GM12878 (cell line): ENCODE data around the gene GMDS. TPM values are rescaled to one million over a fixed set of nuclear protein-coding genes. Genes with fewer than 3 reads are reported as not detected.

Source experiments
- ATAC-seq: fragments of 200-7000 bp; cut with Tn5 transposase; 3 replicates; pipeline ENCODE4 v1.9.1; 2020; ENCODE audit warnings: mild to moderate bottlenecking, moderate library complexity
- BruUV-seq: library from RNA; stranded (reverse); fragments of 400-500 nt; replicated peaks from 2 replicates; lab custom pipeline; 2021; lab: Mats Ljungman, UMichigan
- CTCF ChIA-PET: fragments of 300-600 bp; sonication (Branson Sonifier 250); formaldehyde crosslinking; extraction: SDS; loops from one replicate; lab custom pipeline; 2021; ENCODE audit warnings: inconsistent platforms; lab: Yijun Ruan, JAX
- POLR2A ChIA-PET: fragments of 350-600 bp; formaldehyde crosslinking; extraction: SDS; loops from one replicate; lab custom pipeline; 2021; ENCODE audit warnings: inconsistent platforms; lab: Charles Lee
- RAD21 ChIA-PET: fragments of 300-600 bp; sonication (Branson Sonifier 250); formaldehyde crosslinking; loops from one replicate; lab custom pipeline; 2023; ENCODE audit warnings: antibody characterized with exemption; ENCODE audit not compliant: unreplicated experiment; lab: Charles Lee
- SMC1A ChIA-PET: fragments of 300-600 bp; sonication (Branson Sonifier 250); formaldehyde crosslinking; loops from one replicate; lab custom pipeline; 2023; ENCODE audit not compliant: unreplicated experiment, uncharacterized antibody; lab: Charles Lee
- DNase-seq: peaks from one replicate; pipeline ENCODE4 v3.0.0-alpha.2; 2011; ENCODE audit warnings: low read depth, low spot score
- FAIRE-seq: peaks from 3 replicates; lab custom pipeline; 2011; peaks lifted over from hg19 to GRCh38; lab: Jason Lieb, UNC
- H2AFZ ChIP-seq: 2 replicates; pipeline ENCODE4 v1.6.0; 2011; ENCODE audit warnings: low read depth, low read length, control low read depth; ENCODE audit not compliant: control insufficient read depth
- H3K27ac ChIP-seq: 2 replicates; pipeline ENCODE4 v1.5.1; 2011; ENCODE audit warnings: control low read depth; ENCODE audit not compliant: control insufficient read depth, insufficient read depth
- H3K27me3 ChIP-seq, 2 experiments: replicated peaks in 1 of 2; 2 replicates each; pipeline versions ENCODE4 v1.6.0 to v1.6.1; 2011; ENCODE audit warnings: low read length in 1 of 2; ENCODE audit not compliant: control insufficient read depth in 2 of 2, insufficient read depth in 2 of 2
- H3K36me3 ChIP-seq, 2 experiments: 2 replicates each; pipeline ENCODE4 v1.5.1; 2011; ENCODE audit warnings: low read length in 1 of 2; ENCODE audit not compliant: control insufficient read depth in 2 of 2, insufficient read depth in 2 of 2
- H3K4me1 ChIP-seq: 2 replicates; pipeline ENCODE4 v1.6.1; 2011; ENCODE audit warnings: mild to moderate bottlenecking, low read length, moderate library complexity, mixed read lengths; ENCODE audit not compliant: control insufficient read depth, insufficient read depth
- H3K4me2 ChIP-seq: 2 replicates; pipeline ENCODE4 v1.6.0; 2011; ENCODE audit warnings: control low read depth; ENCODE audit not compliant: control insufficient read depth, insufficient read depth
- H3K4me3 ChIP-seq: fragments of 200-600 bp; sonication (generic); 2 replicates; pipeline ENCODE4 v1.5.1; 2016
- H3K79me2 ChIP-seq: 2 replicates; pipeline ENCODE4 v1.6.0; 2011; ENCODE audit warnings: low read length; ENCODE audit not compliant: control insufficient read depth, insufficient read depth
- H3K9ac ChIP-seq: 2 replicates; pipeline ENCODE4 v1.8.0; 2011; ENCODE audit warnings: low read length, control low read depth, mixed read lengths; ENCODE audit not compliant: control insufficient read depth, insufficient read depth
- H3K9me3 ChIP-seq: replicated peaks from 3 replicates; pipeline ENCODE4 v1.5.1; 2011; ENCODE audit warnings: mild to moderate bottlenecking, low read length; ENCODE audit not compliant: control insufficient read depth, insufficient read depth
- H4K20me1 ChIP-seq: 2 replicates; pipeline ENCODE4 v1.6.0; 2011; ENCODE audit not compliant: control insufficient read depth, insufficient read depth
- BMI1 ChIP-seq: fragments of 450-650 bp; IDR thresholded peaks from 2 replicates; pipeline ENCODE4 v1.6.1; 2016; ENCODE audit warnings: mild to moderate bottlenecking, moderate library complexity, borderline replicate concordance
- CEBPB ChIP-seq, 2 experiments: fragments of 150-350 bp in 1 of 2; IDR thresholded peaks; 2 replicates each; pipeline ENCODE4 v1.6.1; 2012 to 2014; ENCODE audit warnings: low read depth in 2 of 2, low read length in 2 of 2, borderline replicate concordance in 1 of 2, inconsistent platforms in 1 of 2
- E2F4 ChIP-seq: IDR thresholded peaks from 2 replicates; pipeline ENCODE4 v1.6.1; 2012; ENCODE audit warnings: low read depth, low read length, improper control_type of control experiment
- FOS ChIP-seq: IDR thresholded peaks from 3 replicates; pipeline ENCODE4 v1.6.1; 2011; ENCODE audit warnings: borderline replicate concordance; ENCODE audit not compliant: insufficient read length; ENCODE audit errors: extremely low read depth
- FOXM1 ChIP-seq: IDR thresholded peaks from 2 replicates; pipeline ENCODE4 v1.6.1; 2012; ENCODE audit warnings: low read depth, mild to moderate bottlenecking, inconsistent platforms, low read length, moderate library complexity
- JUNB ChIP-seq: IDR thresholded peaks from 2 replicates; pipeline ENCODE4 v1.6.1; 2016; ENCODE audit warnings: antibody characterized with exemption, mild to moderate bottlenecking
- NFYB ChIP-seq: IDR thresholded peaks from 2 replicates; pipeline ENCODE4 v1.6.1; 2011; ENCODE audit warnings: low read depth, mild to moderate bottlenecking, low read length, improper control_type of control experiment, moderate library complexity; ENCODE audit not compliant: insufficient read depth
- RB1 ChIP-seq: fragments of 450-650 bp; formaldehyde crosslinking; IDR thresholded peaks from 2 replicates; pipeline ENCODE4 v1.6.1; 2017; ENCODE audit warnings: mild to moderate bottlenecking, borderline replicate concordance
- TCF3 ChIP-seq: IDR thresholded peaks from 2 replicates; pipeline ENCODE4 v1.6.1; 2012; ENCODE audit warnings: low read depth, mild to moderate bottlenecking, low read length, borderline replicate concordance; ENCODE audit not compliant: insufficient read depth
- TCF7 ChIP-seq: IDR thresholded peaks from 2 replicates; pipeline ENCODE4 v1.6.1; 2014; ENCODE audit warnings: antibody characterized with exemption, borderline replicate concordance
- ZBED1 ChIP-seq: IDR thresholded peaks from 2 replicates; pipeline ENCODE4 v1.6.1; 2016; ENCODE audit warnings: borderline replicate concordance
- ZZZ3 ChIP-seq: IDR thresholded peaks from 2 replicates; pipeline ENCODE4 v1.6.1; 2011; ENCODE audit warnings: low read depth; ENCODE audit not compliant: control insufficient read depth, insufficient read length
- WGBS: methylation state at CpG from one replicate; pipeline ENCODE4 v1.1.6; 2016; ENCODE audit warnings: low lambda C conversion rate; ENCODE audit not compliant: insufficient replicate concordance, insufficient coverage; ENCODE audit errors: missing lambda C conversion rate; 5-methylcytosine and 5-hydroxymethylcytosine counted together
- in situ Hi-C: fragments of 300-500 bp; cut with MboI; formaldehyde crosslinking; loops from 9 replicates; pipeline ENCODE4 v1.14.3; 2018; ENCODE audit warnings: mixed read lengths
- intact Hi-C: fragments of 100-400 bp; cut with micrococcal nuclease; formaldehyde crosslinking; loops from one replicate; pipeline ENCODE4 v1.14.2; 2022; ENCODE audit not compliant: unreplicated experiment
- polyA plus RNA-seq, 11 experiments: library from polyadenylated mRNA; depleted of rRNA in 4 of 11; unstranded in 6 of 11; stranded (reverse) in 5 of 11; fragments of >200 nt; fragmentation: Nextera tagmentation in 4 of 11; fragmentation: Illumina TruSeq in 1 of 11; extraction: Ambion mirVana in 4 of 11; extraction: Trizol in 1 of 11; gene quantifications; 1 replicate in 1 of 11; 2 replicates in 10 of 11; pipeline versions ENCODE4 v1.2.1 to v1.2.3, GENCODE V29; 2011 to 2016; ENCODE audit warnings: inconsistent platforms in 2 of 11, missing spikeins in 2 of 11, low read depth in 1 of 11
- total RNA-seq, 4 experiments: library from RNA; depleted of rRNA in 3 of 4; stranded (reverse); fragments of >200 nt in 3 of 4; fragmentation: Illumina TruSeq in 1 of 4; extraction: Trizol in 1 of 4; gene quantifications; 2 replicates each; pipeline versions ENCODE4 v1.2.1 to v1.2.3, GENCODE V29; 2013 to 2021
- TF ChIP-seq, protein P1 (sequence below): fragments of 450-650 bp; conservative IDR thresholded peaks from 2 replicates; pipeline ENCODE4 v1.6.1; 2017; ENCODE audit warnings: mild to moderate bottlenecking, moderate library complexity

The GMDS gene
- total and polyA plus RNA-seq, 10 of the 15 experiments (the other 5 are each of a cell fraction or from before 2014, with no cell fraction given) = 0.61 to 53.8 (median 29.3) TPM

DNA sequence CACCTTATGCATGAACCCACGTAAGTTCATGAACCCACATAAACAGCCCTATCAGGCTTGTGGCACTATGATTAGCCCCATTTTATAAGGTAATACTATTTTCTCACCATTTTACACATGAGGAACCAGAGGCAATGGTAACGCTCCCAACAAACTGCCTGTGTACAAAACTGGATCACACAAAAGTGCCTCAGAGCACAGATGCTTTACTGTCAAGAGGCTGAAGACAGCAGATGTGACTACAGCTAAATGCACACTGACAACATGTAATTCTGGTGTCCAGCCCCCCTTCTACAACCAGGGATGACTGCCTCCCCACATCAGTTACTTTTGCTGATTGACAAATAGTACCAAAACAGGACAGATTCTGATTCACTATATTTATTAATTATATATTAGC lies 69.6 kb downstream of the GMDS start (continued):
- TF ChIP-seq E2F4 (no peak), ZZZ3 (no peak)
- TF ChIP-seq, protein P1, sequence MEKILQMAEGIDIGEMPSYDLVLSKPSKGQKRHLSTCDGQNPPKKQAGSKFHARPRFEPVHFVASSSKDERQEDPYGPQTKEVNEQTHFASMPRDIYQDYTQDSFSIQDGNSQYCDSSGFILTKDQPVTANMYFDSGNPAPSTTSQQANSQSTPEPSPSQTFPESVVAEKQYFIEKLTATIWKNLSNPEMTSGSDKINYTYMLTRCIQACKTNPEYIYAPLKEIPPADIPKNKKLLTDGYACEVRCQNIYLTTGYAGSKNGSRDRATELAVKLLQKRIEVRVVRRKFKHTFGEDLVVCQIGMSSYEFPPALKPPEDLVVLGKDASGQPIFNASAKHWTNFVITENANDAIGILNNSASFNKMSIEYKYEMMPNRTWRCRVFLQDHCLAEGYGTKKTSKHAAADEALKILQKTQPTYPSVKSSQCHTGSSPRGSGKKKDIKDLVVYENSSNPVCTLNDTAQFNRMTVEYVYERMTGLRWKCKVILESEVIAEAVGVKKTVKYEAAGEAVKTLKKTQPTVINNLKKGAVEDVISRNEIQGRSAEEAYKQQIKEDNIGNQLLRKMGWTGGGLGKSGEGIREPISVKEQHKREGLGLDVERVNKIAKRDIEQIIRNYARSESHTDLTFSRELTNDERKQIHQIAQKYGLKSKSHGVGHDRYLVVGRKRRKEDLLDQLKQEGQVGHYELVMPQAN = no peak

- RAD21 ChIA-PET = no interaction called here
- TF ChIP-seq RB1 (no peak), TCF3 (no peak), NFYB (no peak), BMI1 (no peak), CEBPB (IDR thresholded peaks at IDR 0.05; ENCODE audit: borderline replicate concordance in 1 of 2, low read depth in 2 of 2, low read length in 2 of 2) (no peak), TCF7 (no peak), JUNB (no peak), FOS (no peak), FOXM1 (no peak), ZBED1 (no peak)
- CTCF ChIA-PET = no interaction called here
Observed at GRCh38 chr6:2173203-2173961, 72.0 kb downstream of the GMDS start.

More at GRCh38 chr6:2173203-2173961, 72.0 kb downstream of the GMDS start:
- Histone ChIP-seq H3K27ac (no peak overlapping the region), H3K9me3 (no peaks in the 10 kb centered on the region; the same call in 2 of the 3 replicates), H3K79me2 (no peaks in the 10 kb centered on the region), H3K36me3 (no peaks in the 10 kb centered on the region), H3K4me1 (no peaks in the 10 kb centered on the region), H2AFZ (no peak overlapping the region), H3K27me3 (no peaks in the 10 kb centered on the region), H4K20me1 (no peaks in the 10 kb centered on the region), H3K9ac (no peak overlapping the region), H3K4me2 (no peak overlapping the region), H3K4me3 (no peak overlapping the region)
- ATAC-seq (no peak), FAIRE-seq (no peak), DNase-seq (no peak)
- WGBS = 87% methylated on average over 4 of the region's 4 CpGs
- ChIA-PET POLR2A (no interaction called here), SMC1A (no interaction called here)
- in situ Hi-C loops (no loop called here), intact Hi-C loops (no loop called here)
- BruUV-seq = no TSS peak
